HepG2 (cell line): ENCODE data around the gene TIMM17A. TPM values are rescaled to one million over a fixed set of nuclear protein-coding genes. Genes with fewer than 3 reads are reported as not detected.
"Not testable (repeated sequence)": the region's sequence is repeated elsewhere in the genome, so short reads cannot be mapped to it uniquely, and the experiment has no call there.

Source experiments
- ATAC-seq: fragments of 200-7000 bp; cut with Tn5 transposase; 3 replicates; pipeline ENCODE4 v1.9.1; 2020; ENCODE audit warnings: mild to moderate bottlenecking, moderate library complexity
- BruUV-seq: library from RNA; stranded (reverse); fragments of 400-500 nt; replicated peaks from 2 replicates; lab custom pipeline; 2021; lab: Mats Ljungman, UMichigan
- CTCF ChIA-PET: fragments of 300-600 bp; formaldehyde crosslinking; extraction: SDS; loops from one replicate; lab custom pipeline; 2021; ENCODE audit warnings: low total read pairs, inconsistent platforms, low intra/inter-chr PET ratio; lab: Yijun Ruan, JAX
- POLR2A ChIA-PET: fragments of 350-600 bp; sonication (Branson Sonifier 250); formaldehyde crosslinking; loops from one replicate; lab custom pipeline; 2020; ENCODE audit warnings: antibody characterized with exemption, inconsistent platforms; lab: Yijun Ruan, JAX
- DNase-seq: peaks from one replicate; pipeline ENCODE4 v3.0.0-alpha.2; 2015; ENCODE audit warnings: low spot score
- FAIRE-seq: peaks from 3 replicates; lab custom pipeline; 2011; peaks lifted over from hg19 to GRCh38; lab: Jason Lieb, UNC
- H2AFZ ChIP-seq: one replicate; pipeline ENCODE4 v1.6.1; 2011; ENCODE audit warnings: low read length, inconsistent platforms
- H3K27ac ChIP-seq: fragments of 300-600 bp; 3 replicates; pipeline ENCODE4 v1.8.0; 2011; ENCODE audit warnings: mixed run types, mild to moderate bottlenecking, mixed read lengths, low read length, inconsistent platforms; ENCODE audit not compliant: insufficient read depth; ENCODE audit errors: extremely low read length
- H3K27me3 ChIP-seq, 2 experiments: fragments of 200-600 bp in 1 of 2; 2 replicates in 1 of 2; 3 replicates in 1 of 2; pipeline versions ENCODE4 v1.6.0 to v1.8.0; 2011; ENCODE audit warnings: low read length in 2 of 2, mild to moderate bottlenecking in 2 of 2, moderate library complexity in 2 of 2, inconsistent platforms in 1 of 2; ENCODE audit not compliant: insufficient read depth in 2 of 2, control insufficient read depth in 1 of 2
- H3K36me3 ChIP-seq, 2 experiments: fragments of 200-600 bp in 1 of 2; replicated peaks in 1 of 2; 2 replicates in 1 of 2; 3 replicates in 1 of 2; pipeline versions ENCODE4 v1.5.1 to v1.8.0; 2011; ENCODE audit warnings: low read length in 2 of 2, inconsistent platforms in 1 of 2; ENCODE audit not compliant: insufficient read depth in 2 of 2, control insufficient read depth in 1 of 2
- H3K4me1 ChIP-seq: 2 replicates; pipeline ENCODE4 v1.5.1; 2012; ENCODE audit warnings: low read length, inconsistent platforms; ENCODE audit not compliant: insufficient read depth
- H3K4me2 ChIP-seq: 2 replicates; pipeline ENCODE4 v1.6.0; 2011; ENCODE audit warnings: low read depth, low read length, inconsistent platforms
- H3K4me3 ChIP-seq, 3 experiments: fragments of 200-600 bp in 1 of 3; sonication (generic), shearing (Covaris generic) in 1 of 3; replicated peaks in 1 of 3; 2 replicates each; pipeline ENCODE4 v1.5.1; 2011 to 2016; ENCODE audit warnings: low read length in 3 of 3, inconsistent platforms in 2 of 3, low read depth in 2 of 3, mild to moderate bottlenecking in 2 of 3, control low read depth in 1 of 3, mixed read lengths in 1 of 3; ENCODE audit not compliant: insufficient read depth in 1 of 3
- H3K79me2 ChIP-seq: one replicate; pipeline ENCODE4 v1.6.1; 2011; ENCODE audit warnings: low read length, inconsistent platforms; ENCODE audit not compliant: insufficient read depth
- H3K9ac ChIP-seq: 2 replicates; pipeline ENCODE4 v1.6.0; 2011; ENCODE audit warnings: mild to moderate bottlenecking, low read depth, low read length, inconsistent platforms; ENCODE audit not compliant: insufficient read depth
- H3K9me3 ChIP-seq: 2 replicates; pipeline ENCODE4 v1.5.1; 2012; ENCODE audit warnings: mild to moderate bottlenecking, low read length
- H4K20me1 ChIP-seq: 2 replicates; pipeline ENCODE4 v1.6.0; 2011; ENCODE audit warnings: inconsistent platforms, mild to moderate bottlenecking, low read length, moderate library complexity; ENCODE audit not compliant: insufficient read depth
- ARID3A ChIP-seq: IDR thresholded peaks from 2 replicates; pipeline ENCODE4 v1.6.1; 2012; ENCODE audit warnings: low read depth, low read length, improper control_type of control experiment
- GLMP ChIP-seq: sonication (generic); formaldehyde crosslinking; IDR thresholded peaks from 2 replicates; pipeline ENCODE4 v1.9.0; 2021; ENCODE audit warnings: missing genetic modification reagents, mild to moderate bottlenecking, borderline replicate concordance
- HDAC2 ChIP-seq: sonication (generic); formaldehyde crosslinking; IDR thresholded peaks from 2 replicates; pipeline ENCODE4 v1.4.0; 2020; ENCODE audit warnings: missing genetic modification reagents
- MEF2D ChIP-seq: sonication (generic); formaldehyde crosslinking; IDR thresholded peaks from 2 replicates; pipeline ENCODE4 v1.5.1; 2020; ENCODE audit warnings: mild to moderate bottlenecking, missing genetic modification reagents
- SP2 ChIP-seq: sonication (generic); formaldehyde crosslinking; IDR thresholded peaks from 2 replicates; pipeline ENCODE4 v1.5.1; 2020; ENCODE audit warnings: mild to moderate bottlenecking, missing genetic modification reagents
- THAP9 ChIP-seq: sonication (generic); formaldehyde crosslinking; IDR thresholded peaks from 2 replicates; pipeline ENCODE4; 2020; ENCODE audit warnings: missing genetic modification reagents, mild to moderate bottlenecking, borderline replicate concordance
- XRCC5 ChIP-seq: fragments of 200-400 bp; formaldehyde crosslinking; optimal IDR thresholded peaks from 2 replicates; pipeline ENCODE3; 2017; ENCODE audit warnings: mild to moderate bottlenecking, low read length
- ZNF615 ChIP-seq: sonication (generic); formaldehyde crosslinking; IDR thresholded peaks from 2 replicates; pipeline ENCODE4 v1.5.0; 2020; ENCODE audit warnings: mild to moderate bottlenecking, missing genetic modification reagents, borderline replicate concordance
- ZSCAN20 ChIP-seq: sonication (generic); formaldehyde crosslinking; IDR thresholded peaks from 2 replicates; pipeline ENCODE4 v1.4.0; 2020; ENCODE audit warnings: missing genetic modification reagents, mild to moderate bottlenecking, borderline replicate concordance
- WGBS: methylation state at CpG from one replicate; pipeline ENCODE4 v1.1.6; 2017; ENCODE audit warnings: low lambda C conversion rate; 5-methylcytosine and 5-hydroxymethylcytosine counted together
- in situ Hi-C: cut with HindIII; loops from 2 replicates; pipeline ENCODE4 v1.10.0; 2017; ENCODE audit warnings: low pct_unique_long_range_greater_than_20kb; ENCODE audit not compliant: extremely low pct_ligation_motif_present
- intact Hi-C: fragments of 100-400 bp; cut with micrococcal nuclease; formaldehyde crosslinking; loops from one replicate; pipeline ENCODE4 v1.10.0; 2022; ENCODE audit not compliant: unreplicated experiment
- polyA plus RNA-seq, 8 experiments: library from polyadenylated mRNA; depleted of rRNA in 3 of 8; stranded (reverse) in 7 of 8; unstranded in 1 of 8; fragments of >200 nt; fragmentation: Illumina TruSeq in 4 of 8; extraction: Trizol in 4 of 8; gene quantifications; 2 replicates each; pipeline versions ENCODE4 v1.2.1 to v1.2.3, GENCODE V29; 2011 to 2016; ENCODE audit warnings: low read depth in 4 of 8, missing spikeins in 1 of 8, mixed read lengths in 1 of 8; ENCODE audit not compliant: insufficient read depth in 1 of 8
- total RNA-seq, 5 experiments: library from RNA; depleted of rRNA; stranded (reverse); fragments of >200 nt; fragmentation: Illumina TruSeq; extraction: Trizol; gene quantifications; 2 replicates each; pipeline ENCODE4 v1.2.3, GENCODE V29; 2016; ENCODE audit warnings: low read depth in 1 of 5
- TF ChIP-seq, protein P1 (sequence below): sonication (generic); formaldehyde crosslinking; IDR thresholded peaks from 2 replicates; pipeline ENCODE4 v1.4.0; 2020; ENCODE audit warnings: mild to moderate bottlenecking, missing genetic modification reagents

TIMM17A gene
- total and polyA plus RNA-seq, 2 of the 13 experiments (the other 11 are each of a cell fraction or from before 2014, with no cell fraction given), result 50.8 to 97.8 TPM

GRCh38 chr1:201939574-201939973, 15.7 kb upstream of the TIMM17A start (continued):
- TF ChIP-seq, protein P1, sequence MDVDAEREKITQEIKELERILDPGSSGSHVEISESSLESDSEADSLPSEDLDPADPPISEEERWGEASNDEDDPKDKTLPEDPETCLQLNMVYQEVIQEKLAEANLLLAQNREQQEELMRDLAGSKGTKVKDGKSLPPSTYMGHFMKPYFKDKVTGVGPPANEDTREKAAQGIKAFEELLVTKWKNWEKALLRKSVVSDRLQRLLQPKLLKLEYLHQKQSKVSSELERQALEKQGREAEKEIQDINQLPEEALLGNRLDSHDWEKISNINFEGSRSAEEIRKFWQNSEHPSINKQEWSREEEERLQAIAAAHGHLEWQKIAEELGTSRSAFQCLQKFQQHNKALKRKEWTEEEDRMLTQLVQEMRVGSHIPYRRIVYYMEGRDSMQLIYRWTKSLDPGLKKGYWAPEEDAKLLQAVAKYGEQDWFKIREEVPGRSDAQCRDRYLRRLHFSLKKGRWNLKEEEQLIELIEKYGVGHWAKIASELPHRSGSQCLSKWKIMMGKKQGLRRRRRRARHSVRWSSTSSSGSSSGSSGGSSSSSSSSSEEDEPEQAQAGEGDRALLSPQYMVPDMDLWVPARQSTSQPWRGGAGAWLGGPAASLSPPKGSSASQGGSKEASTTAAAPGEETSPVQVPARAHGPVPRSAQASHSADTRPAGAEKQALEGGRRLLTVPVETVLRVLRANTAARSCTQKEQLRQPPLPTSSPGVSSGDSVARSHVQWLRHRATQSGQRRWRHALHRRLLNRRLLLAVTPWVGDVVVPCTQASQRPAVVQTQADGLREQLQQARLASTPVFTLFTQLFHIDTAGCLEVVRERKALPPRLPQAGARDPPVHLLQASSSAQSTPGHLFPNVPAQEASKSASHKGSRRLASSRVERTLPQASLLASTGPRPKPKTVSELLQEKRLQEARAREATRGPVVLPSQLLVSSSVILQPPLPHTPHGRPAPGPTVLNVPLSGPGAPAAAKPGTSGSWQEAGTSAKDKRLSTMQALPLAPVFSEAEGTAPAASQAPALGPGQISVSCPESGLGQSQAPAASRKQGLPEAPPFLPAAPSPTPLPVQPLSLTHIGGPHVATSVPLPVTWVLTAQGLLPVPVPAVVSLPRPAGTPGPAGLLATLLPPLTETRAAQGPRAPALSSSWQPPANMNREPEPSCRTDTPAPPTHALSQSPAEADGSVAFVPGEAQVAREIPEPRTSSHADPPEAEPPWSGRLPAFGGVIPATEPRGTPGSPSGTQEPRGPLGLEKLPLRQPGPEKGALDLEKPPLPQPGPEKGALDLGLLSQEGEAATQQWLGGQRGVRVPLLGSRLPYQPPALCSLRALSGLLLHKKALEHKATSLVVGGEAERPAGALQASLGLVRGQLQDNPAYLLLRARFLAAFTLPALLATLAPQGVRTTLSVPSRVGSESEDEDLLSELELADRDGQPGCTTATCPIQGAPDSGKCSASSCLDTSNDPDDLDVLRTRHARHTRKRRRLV, result no peak
- TF ChIP-seq HDAC2 (CRISPR knock-in tag) (no peak), SP2 (no peak), THAP9 (no peak), ZNF615 (CRISPR knock-in tag) (no peak), ARID3A (no peak), XRCC5 (no peak), MEF2D (CRISPR knock-in tag) (no peak), GLMP (no peak), ZSCAN20 (no peak)

GRCh38 chr1:201940316-201940715, 15.0 kb upstream of the TIMM17A start:
- H3K9me3 ChIP-seq, CTCF ChIA-PET, BruUV-seq, H3K4me3 ChIP-seq, intact Hi-C loops, in situ Hi-C loops, H3K4me2 ChIP-seq, H3K27ac ChIP-seq, H4K20me1 ChIP-seq, H3K36me3 ChIP-seq, FAIRE-seq, ATAC-seq, H3K9ac ChIP-seq, H3K79me2 ChIP-seq, DNase-seq, H3K4me1 ChIP-seq, H2AFZ ChIP-seq: not testable (repeated sequence)
- WGBS, result 70% methylated on average over 10 of the region's 10 CpGs
- POLR2A ChIA-PET, result interaction anchor here (0.9 to 1.0 kb wide), 2 partner anchors 15 to 203 kb away, joined by 3 to 4 read pairs; partner anchors contain the start of gene TIMM17A
- peaks cover 0 to 16% of the 10 kb centered on the region in 2 experiments; a peak in 1 of 5 replicates for H3K27me3 ChIP-seq
